IPS DF 4.7 (cell line): ENCODE measurements around the gene DPCD.
"Not testable (repeated sequence)": the region's sequence is repeated elsewhere in the genome, so short reads cannot be mapped to it uniquely, and the experiment has no call there.

Experiments
- DNase-seq: peaks from one replicate; pipeline ENCODE4 v3.0.0-alpha.2; 2013; ENCODE audit warnings: low spot score; ENCODE audit errors: extremely low read depth

DPCD gene

DNA sequence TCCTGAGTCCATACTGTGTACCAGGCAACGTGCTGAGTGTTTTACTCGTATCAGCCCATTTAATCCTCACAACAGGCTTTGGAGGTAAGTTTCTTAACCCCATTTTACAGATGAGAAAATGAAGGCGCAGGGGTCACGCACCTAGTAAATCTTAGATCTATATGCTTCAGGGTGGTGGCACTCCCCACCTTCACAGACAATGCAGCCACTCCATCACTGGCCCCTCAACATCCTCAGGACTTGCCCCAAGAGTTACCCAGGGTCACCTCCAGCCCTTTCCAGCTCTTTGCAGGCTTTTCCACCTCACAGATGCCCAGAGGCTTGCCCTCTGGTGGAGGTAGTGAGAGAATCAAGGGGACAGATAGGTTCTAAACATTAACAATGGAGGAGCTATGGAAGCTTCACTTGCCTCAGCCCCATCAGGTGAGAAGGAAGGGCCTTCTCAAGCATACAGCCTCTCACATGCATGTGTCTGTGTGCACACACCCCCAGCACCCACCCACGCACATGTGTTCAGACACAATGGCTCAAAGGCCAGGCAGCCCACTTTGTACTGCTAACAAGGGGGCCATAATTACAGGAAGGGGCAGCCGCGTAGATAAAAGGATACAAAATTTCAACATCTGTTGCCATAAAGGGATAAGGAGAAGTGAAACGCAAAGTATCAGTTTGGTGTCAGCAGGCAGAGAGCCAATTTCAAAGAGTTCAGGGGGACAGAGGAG lies 29.1 kb downstream of the DPCD start:
- DNase-seq, result no peak

DNA sequence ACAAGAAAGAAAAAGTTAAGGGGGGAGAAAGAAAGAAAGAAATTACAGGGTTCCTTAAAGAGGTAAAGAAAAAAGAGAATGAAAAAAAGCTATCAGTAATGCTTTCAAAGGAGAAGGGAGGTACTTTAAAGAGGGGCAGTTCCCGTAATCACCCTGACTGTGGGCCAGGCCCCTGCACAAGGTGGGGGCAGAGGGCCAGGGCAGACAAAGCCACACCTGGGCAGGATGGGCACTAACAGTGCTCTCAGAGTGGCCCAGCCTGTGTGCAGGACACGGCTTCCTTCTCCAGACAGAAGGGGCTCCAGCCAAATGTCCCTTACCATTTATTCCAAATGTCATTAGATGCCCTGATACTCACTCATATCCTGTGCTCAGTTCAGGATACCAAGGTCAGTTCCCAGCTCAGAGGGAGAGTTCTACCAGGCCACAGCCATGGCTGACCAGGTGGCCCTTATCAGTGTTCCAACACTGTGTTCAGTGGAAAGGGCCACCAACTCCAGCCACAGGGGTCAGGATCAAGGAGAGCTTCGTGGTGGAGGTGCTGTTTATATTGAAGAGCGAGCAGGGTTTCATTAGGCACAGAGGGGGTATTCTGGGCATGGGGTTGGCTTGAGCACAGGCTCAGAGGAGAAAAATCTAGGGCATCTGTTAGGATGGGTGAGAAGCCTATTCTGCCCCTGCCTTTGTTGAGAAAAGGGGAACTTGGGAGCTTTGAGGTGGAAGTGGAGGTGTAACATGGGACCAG lies 29.9 kb downstream of the DPCD start:
- DNase-seq, result no peak

DNA sequence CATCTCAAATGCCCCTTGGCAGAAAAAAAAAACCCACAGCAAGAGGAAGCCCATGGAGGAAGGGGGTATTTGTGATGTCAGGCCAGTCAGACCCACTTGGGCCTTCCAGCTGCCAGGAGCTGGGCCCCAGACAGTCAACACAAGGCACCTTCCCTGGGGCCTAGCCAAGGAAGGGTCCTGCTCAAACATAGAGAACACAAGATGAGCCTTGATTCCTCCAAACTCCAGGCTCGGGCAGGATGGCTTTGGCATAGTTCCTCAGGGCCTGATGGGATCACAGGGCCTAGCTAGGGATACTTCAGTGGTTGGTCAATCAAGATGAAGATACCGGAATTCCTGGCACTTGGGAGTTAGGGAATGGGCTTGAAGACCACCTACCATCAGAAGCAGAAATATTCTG lies 30.8 kb downstream of the DPCD start:
- no peak for DNase-seq

DNA sequence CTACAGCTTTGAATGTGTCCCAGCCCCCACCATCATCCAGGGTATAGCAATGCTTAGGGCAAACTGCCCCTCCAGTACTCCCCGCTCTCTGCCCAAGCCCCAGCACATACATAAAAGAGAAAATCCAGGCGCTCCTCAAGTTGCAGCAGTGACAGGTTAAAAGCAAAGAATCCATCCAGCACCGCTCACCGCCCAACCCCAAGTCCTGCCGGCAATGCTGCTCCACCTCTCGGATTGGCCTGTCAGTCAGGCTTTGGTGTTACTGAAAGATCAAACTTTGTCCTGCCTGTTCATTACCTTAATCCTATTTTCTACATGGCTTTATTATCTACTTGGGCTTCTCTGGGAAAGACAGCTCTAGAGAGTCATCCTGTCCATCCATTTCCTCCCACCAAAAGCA lies 31.9 kb downstream of the DPCD start:
- no peak for DNase-seq

DNA sequence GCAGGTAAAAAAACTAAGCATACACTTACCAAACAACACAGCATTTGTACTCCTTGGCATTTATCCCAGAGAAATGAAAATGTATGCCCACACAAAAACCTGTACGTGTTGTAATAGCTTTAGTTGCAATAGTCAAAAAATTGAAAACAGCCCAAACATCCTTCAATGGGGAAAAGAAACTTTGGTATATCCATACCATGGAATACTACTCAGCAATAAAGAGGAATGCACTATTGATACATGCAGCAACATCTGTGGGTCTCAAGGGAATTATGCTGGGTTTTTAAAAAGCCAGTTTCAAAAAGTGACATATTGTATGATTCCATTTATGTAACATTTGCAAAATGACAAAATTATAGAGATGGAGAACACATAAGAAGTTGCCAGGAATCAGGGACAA lies 35.4 kb downstream of the DPCD start:
- DNase-seq, result no peak

DNA sequence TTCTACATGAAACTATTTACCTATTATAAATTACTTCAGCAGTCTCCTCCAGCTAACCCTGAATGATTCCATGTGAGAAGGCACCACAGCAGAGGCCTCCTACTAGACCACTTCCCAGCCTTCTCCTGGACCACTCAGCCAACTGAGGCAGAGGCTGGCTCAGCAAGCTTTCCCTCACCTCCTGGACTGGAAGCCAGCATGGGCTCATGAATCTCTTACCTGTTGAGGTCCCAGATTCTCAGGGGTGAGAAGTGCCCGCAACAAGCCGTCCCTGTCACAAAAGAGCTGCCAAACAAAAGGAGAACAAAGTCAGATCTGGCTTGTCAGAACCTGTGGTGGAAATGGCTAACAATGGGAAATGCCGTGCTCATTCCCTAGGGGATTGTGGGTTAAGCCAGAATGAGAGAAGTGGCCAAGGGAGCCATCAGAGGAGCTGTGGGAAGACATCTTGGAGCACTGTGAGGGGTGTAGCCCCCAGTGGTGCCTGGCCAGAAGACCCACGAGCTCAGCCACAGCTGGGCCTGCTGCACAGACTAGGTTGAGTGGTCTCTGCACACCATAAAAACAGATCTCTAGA lies 36.5 kb downstream of the DPCD start:
- no peak for DNase-seq

DNA sequence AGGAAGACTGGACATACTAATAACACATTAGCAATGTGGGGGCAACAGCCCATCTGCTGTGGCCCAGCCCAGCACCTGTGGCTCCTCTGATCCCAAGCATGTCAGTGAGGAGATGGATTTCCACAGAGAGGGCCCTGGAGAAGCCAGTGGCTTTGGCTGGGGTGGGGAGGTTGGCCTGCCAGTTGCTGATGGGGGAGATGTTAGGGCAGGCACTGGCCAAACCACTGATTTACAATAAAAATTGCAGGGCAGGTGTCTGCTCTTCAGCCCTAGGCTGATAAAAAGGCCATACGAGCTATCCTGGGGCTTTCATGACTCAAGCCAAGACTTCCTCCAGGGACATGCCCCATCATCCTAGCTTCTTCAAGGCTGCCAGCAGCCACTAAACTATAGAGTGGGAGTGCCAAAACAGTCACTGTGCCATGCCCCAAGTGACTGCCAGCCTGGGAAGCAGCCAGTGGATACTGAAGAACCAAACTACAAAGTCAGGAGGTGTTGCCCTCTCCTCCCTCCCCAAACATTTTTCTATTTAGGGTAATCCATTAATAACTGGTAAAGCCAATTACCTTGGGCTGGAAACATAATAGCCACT lies 37.8 kb downstream of the DPCD start:
- DNase-seq, result no peak

DNA sequence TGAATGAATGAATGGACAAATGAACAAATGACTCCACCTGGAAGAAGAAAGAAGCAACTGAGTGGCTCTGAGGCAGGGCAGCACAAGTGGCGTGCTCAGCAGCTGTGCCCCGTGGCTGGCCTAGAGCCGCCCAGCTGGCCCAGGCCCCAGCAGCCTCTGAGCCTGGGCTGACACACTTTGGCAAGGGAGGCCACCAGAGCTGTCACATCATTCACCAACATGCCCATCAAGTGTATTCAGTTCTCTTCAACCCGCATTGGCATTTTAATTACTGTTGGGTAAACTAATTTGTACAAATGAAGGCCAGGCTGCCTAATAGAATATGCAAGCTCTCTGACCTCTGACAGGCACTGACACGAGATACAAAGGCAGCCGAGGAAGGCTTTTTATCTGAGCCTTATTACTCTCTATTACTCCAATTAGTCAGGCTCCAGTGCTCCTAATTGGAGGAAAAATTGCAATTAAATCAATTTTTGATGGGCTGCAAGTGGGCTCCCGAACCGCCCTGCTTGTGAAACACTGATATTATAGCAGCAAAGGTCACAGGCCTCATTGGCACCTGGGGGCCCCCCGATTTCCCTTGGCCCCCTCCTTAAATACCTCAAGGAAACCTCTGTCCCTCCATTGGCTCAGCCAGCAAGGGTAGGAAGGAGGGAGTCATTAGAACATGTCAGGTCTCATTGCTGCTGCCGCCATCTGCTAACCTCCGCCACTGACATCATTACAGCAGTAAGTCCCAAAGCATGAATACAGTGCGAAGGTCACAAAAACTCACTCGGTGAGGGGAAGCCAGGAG lies 41.9 kb downstream of the DPCD start:
- DNase-seq, result no peak

DNA sequence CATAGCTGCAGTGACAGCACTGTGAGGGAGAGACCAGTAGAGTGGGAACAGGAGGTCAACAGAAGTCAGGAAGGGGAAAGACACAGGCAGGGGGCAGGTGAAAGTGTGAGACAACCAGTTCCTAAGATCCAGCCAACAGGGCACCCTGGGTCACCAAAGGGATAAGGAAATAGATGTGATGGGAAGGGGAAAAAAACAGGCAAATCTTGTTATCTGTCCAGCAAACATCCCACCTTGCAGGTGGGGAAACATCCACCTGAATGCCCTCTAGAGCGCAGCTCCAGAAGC lies 42.5 kb downstream of the DPCD start:
- DNase-seq, result no peak

DNA sequence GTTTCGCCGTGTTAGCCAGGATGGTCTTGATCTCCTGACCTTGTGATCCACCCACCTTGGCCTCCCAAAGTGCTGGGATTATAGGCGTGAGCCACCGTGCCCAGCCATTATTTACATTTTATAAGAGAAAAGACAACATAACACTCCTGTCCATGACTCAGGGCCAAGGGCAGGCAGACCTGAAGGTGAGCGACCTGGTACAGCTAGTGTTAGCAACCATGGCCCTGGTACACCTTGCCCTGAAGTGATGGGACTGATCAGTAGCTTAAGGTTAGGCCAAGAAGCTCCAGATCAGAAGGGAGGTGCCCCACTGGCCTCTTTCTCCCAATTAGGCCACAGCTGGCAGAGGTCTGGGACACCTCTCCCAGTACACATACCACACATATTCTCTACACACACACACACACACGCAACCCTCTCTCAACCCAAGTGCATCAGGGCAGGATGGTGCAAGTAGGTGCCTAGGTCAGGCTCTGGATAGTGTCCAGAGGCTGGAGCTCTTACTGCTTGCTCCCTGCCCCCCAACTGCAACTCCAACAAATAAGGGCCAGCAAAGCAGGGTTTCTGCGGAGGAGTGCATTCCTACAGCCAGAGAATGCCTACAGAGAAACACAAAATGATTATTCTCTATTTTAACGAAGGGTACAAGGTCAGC lies 43.8 kb downstream of the DPCD start:
- no peak for DNase-seq

DNA sequence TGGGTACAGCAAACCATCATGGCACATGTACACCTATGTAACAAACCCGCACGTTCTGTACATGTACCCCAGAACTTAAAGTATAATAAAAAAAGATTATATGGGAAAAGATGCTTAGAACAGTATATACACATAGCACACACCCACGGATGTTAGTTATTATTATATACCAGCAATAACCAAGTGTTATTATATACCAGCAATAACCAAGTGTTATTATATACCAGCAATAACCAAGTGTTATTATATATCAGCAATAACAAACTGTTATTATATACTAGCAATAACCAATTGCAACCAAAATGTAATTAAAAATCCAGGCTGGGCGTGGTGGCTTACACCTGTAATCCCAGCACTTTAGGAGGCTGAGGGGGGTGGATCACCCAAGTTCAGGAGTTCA lies 45.4 kb downstream of the DPCD start:
- DNase-seq, result not testable (repeated sequence)

DNA sequence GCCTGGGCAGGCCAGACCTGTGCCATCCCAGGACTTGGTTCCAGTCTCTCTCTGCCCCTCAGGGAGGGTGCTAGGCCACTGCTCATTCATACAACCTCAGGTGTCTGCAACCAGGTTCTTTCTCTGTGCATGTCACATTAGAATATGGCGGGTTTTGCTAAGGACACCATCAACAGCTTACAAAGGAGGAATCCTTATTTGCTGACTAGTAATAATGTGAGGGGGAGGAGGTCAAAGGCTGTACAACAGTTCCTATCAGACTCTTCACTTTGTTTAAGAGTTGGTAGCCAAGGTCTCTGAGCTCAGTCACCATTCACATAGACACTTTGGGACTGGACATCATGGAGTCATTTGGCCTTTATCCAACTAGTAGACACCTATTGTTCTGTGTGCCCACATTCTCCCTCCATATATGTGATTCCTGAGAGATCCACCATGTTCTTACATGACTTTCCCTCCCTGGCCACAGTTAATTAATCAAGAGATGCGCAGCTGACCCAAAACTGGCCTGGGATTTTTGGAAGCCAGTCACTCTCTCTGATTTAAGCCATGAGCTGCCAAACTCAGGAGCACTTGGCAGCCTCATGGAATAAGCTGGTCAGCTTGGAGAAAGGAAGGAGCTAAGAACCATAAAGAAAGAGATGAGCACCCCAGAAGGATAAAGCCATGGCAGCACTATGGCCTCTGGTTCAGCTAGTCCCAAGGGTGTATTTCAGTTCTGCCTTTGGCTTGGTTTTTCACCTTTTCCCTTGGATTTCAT lies 51.2 kb downstream of the DPCD start:
- DNase-seq, result no peak

DNA sequence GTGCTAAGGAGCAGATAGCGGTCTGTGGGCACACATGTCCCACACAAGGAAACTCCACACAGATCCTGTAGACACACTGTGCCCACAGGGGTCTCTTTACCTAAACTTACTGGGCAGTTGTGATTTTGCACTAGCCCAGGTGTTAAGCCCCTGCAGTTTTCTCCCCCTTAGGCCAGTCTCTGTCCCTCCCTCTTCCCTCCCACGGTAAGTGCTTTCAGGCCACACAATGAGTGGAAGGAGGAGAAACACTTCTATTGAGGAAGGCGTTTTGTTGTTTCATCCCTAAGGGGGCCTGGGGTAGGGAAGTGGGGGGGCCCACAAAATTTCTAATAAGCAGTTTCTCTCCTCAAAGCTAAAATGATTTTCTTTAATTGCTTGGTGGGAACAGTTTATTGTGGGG lies 55.4 kb downstream of the DPCD start:
- no peak for DNase-seq

DNA sequence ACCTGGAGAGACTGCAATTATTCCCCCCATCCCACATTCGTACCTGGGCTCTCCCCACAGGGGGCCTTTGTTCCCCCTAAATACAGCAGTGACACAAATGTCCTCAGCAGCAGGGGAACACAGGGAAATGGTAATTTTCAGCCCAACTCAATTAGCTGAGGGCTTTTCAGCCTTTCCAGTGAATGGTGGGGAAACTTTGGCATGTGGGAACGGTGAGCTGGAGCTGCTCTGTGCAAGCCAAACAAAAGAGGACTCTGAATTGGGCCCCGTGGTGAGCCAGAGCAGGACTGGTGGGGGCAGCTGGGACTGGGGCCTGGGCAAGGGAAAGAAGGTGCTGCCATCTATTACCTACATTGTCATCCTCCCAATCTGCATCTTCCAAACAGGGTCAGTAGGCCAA lies 55.9 kb downstream of the DPCD start:
- peak; percentile 90 for DNase-seq

DNA sequence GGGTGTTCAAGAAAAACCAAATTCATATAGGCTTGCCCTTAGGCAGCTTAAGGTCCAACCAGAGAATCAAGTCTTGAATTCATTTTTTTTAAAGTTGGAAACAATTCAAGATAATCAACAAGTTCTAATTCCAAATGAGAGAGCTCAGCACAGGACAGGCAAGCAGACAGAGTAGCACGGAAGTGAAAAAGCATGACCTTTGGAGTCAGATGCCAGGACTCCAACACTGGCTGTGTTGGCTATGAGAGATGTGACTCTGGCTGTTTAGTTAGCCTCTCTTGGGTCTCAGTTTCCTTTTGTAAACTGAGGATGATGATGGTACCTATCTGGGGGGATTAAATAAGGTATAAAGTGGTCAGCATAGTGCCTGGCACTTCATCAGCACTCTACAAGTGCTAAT lies 57.5 kb downstream of the DPCD start:
- DNase-seq, result no peak

DNA sequence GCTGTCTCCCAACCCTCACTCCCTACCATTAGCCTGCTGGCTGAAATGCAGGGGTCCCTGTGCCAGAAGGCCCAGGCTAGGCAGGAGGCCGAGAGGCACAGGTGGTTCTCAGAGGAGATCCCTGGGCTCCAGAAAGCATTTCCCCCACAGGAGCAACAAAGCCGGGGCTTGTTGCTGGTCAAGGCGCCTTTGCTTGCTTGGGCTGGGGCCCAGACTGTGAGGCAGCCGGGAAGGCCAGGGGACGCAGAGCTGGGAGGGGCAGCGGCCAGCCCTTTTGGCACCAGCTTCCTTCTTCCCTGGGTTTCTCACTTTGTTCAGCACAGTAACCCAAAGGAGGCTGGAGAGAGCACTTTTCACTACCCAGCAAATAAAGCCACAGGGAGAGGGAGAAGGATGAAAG lies 58.2 kb downstream of the DPCD start:
- no peak for DNase-seq

DNA sequence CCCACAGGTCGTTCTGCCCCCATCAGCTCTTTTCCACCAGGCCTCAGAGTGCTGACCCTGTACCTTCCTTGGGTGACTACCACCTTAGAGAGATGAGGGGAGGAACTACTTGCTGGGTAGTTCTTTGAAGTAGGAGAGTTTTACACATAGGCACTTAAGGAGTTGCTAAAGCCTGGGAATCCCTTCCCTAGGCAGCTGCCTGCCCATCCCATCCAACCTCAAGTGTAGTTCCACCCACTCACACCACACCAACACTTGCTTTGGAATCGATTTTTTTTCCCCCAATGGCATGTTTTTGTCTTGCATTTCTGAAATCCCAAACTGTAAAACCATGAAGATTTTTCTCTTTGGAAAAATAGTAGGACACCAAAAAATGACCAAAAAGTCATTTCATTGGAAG lies 59.1 kb downstream of the DPCD start:
- no peak for DNase-seq

DNA sequence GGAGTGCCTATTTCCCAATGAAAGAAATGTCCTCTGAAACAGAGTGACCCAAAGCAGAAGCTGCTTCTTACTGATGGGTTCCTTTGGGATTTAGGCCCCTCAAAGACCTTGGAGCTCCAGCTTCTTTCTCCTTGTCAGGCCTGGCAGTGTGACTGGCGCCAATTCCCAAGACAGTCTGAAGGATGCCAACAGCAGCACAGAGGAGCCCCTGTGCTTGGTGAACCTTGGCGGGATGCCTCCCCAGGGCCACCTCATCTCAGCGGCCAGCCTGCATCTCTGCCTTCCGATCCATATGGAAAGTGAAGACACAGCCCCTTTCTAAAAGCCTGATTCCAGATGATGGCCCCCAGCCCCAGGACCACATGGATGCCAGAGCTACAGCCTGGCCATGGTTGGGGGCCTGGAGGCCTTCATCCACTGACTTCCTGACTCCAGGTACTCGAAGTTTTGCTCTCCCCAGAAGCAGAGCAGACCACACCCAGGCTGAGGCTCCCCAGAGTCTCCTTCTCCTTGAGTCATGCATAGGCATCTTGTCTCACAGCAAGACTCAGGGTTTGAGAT lies 61.5 kb downstream of the DPCD start:
- DNase-seq, result no peak

DNA sequence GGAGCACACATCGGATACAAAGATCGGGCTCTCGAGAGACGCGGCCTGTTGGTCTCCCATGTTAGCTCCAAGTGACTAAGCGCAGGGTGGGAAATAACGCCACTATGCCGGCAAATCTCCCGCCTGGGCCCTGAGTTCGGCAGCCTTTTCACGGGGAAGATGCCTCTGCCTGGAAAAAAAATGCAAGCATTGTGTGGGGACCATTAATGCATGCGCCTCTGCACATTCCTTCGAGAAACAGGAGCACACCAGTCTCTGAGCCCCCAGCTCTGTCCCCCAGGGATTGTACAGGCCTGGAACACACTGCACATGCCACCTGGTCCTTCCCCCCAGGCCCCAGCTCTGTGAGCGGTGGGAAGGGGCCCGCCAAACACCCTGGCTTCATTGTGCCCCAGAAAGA lies 62.7 kb downstream of the DPCD start:
- DNase-seq, result no peak

DNA sequence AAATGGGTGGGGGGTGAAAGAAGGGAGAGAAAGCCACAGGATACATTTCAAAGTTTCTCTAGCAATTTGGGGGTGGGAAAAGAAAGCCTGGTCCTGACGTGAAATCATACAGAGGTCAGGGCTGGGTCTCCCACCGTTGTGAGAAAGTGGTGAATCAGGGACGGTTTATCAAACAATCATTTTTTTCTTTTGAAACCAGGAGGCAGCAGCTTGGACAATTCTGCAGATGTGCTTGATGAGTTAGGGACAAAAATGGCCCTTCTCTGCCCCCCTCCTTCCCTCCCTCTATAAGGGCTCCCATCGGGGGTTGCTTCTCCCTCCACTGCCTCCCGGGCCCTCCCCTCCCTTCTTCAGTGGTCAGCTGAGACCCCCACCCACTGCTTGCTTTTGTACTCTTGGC lies 63.2 kb downstream of the DPCD start:
- no peak for DNase-seq
